ENCODE results near the gene DGLUCY.

The DGLUCY gene

DNA sequence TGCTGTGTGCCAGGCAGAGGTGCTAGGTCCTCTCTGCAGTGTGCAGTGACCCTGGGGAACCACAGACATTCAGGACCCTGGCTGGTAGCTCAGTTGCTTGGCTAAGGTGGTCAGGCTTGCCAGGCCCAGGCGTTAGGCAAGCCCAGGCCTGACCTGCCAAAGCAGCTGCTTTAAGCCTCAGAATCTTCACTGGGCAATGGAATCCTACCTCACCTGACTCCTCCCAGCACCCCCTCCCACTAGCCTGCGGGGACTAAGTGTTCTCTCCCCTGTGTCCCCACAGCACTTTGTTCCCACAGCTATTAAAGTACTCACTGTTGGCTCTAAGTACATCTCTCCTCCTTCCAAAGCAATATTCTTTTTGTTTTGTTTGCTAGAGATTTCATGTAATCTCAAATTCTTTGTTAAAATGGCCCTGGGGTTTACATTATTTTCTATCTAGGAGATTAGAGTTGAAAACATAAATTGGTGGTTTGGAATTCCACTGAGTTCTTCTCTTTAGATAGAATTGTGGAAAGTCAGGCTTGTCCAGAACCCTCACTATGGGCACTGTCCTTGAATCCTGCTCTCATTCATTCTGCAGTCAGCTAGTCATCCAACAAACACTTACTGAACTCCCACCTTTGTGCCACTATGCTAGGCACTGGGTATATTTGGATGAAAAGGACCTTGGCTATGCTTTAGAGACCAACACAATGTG, 44.4 kb downstream of the DGLUCY start:
- FAIRE-seq, result no peak
- no peak for DNase-seq (ENCODE audit: insufficient read length, low spot score)
- TF ChIP-seq POU2F2 (IDR thresholded peaks at IDR 0.05; ENCODE audit: low read depth, low read length) (no peak), TAF1 (IDR thresholded peaks at IDR 0.05; ENCODE audit: low read depth, low read length) (no peak), POLR2A (IDR thresholded peaks at IDR 0.05; ENCODE audit: low read depth, low read length) (no peak), POLR2AphosphoS5 (IDR thresholded peaks at IDR 0.05; ENCODE audit: low read depth, low read length) (no peak), PAX5 (IDR thresholded peaks at IDR 0.05; ENCODE audit: insufficient read depth, low read length, severe bottlenecking) (no peak), SPI1 (IDR thresholded peaks at IDR 0.05; ENCODE audit: low read depth, low read length) (no peak)

DNA sequence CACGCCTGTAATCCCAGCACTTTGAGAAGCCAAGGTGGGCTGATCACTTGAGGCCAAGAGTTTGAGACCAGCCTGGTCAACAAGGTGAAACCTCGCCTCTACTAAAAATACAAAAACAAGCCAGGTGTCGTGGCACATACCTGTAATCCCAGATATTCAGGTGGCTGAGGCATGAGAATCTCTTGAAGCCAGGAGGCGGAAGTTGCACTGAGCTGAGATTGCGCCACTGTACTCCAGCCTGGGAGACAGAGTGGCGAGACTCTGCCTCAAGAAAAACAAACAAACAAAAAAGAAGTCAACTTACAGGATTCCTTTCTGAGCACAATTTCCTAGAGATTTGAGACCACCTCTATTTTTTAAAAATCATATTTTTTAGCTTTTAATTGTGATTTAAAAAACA, 45.3 kb downstream of the DGLUCY start:
- DNase-seq (ENCODE audit: insufficient read length, low spot score), result no peak
- FAIRE-seq, result no peak
- TF ChIP-seq POU2F2 (IDR thresholded peaks at IDR 0.05; ENCODE audit: low read depth, low read length) (no peak), POLR2AphosphoS5 (IDR thresholded peaks at IDR 0.05; ENCODE audit: low read depth, low read length) (no peak), SPI1 (IDR thresholded peaks at IDR 0.05; ENCODE audit: low read depth, low read length) (no peak), TAF1 (IDR thresholded peaks at IDR 0.05; ENCODE audit: low read depth, low read length) (no peak), POLR2A (IDR thresholded peaks at IDR 0.05; ENCODE audit: low read depth, low read length) (no peak)

DNA sequence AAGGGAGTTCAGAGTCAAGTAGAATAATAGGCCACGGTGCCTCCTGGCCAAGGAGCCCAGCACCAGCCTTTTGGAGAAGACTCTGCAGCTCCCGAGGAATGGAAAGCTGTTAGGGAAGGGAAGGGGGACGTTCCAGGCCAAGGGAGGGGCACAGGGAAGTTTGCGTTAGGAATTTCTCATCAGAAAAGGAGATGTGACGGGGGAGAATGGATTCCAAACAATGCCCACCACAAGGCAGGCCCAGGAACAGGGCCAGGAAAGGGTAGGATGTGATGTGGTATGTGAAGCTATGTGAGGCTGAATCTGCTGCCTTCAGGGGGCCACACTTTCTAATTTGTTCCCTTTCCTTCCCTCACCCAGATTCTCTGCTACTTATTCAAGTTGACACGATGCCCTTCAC, 46.0 kb downstream of the DGLUCY start:
- FAIRE-seq, result no peak
- TF ChIP-seq POLR2AphosphoS5 (IDR thresholded peaks at IDR 0.05; ENCODE audit: low read depth, low read length) (no peak), POU2F2 (IDR thresholded peaks at IDR 0.05; ENCODE audit: low read depth, low read length) (no peak), PAX5 (IDR thresholded peaks at IDR 0.05; ENCODE audit: insufficient read depth, low read length, severe bottlenecking) (no peak), TAF1 (IDR thresholded peaks at IDR 0.05; ENCODE audit: low read depth, low read length) (no peak), POLR2A (IDR thresholded peaks at IDR 0.05; ENCODE audit: low read depth, low read length) (no peak)

DNA sequence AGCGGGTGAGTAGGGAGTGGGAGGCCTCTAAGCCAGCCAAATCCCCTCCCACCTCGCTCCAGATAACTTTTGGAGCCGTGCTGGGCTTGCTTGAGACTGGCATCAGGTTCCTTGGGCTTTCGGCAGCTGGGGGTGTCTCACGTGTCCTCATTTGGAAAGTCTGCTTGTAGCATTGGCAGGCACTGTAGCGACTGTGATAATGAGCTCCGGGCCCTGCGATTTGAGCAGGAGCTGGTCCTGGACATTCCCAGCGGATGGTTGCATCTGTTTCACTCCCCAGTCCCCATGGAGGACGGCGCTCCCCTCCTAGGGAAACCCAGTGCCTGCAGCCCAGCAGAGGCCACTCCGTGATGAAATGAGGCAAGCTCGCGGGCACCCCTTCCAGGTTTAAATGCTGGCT, 49.4 kb downstream of the DGLUCY start:
- DNase-seq (ENCODE audit: insufficient read length, low spot score) (no peak), FAIRE-seq (no peak)
- TF ChIP-seq POLR2AphosphoS5 (IDR thresholded peaks at IDR 0.05; ENCODE audit: low read depth, low read length), result no peak
- no peak for TF ChIP-seq TAF1 (IDR thresholded peaks at IDR 0.05; ENCODE audit: low read depth, low read length)
- no peak for TF ChIP-seq POU2F2 (IDR thresholded peaks at IDR 0.05; ENCODE audit: low read depth, low read length)
- no peak for TF ChIP-seq POLR2A (IDR thresholded peaks at IDR 0.05; ENCODE audit: low read depth, low read length)
- no peak for TF ChIP-seq SPI1 (IDR thresholded peaks at IDR 0.05; ENCODE audit: low read depth, low read length)
- TF ChIP-seq PAX5 (IDR thresholded peaks at IDR 0.05; ENCODE audit: insufficient read depth, low read length, severe bottlenecking), result no peak

More for the DNA sequence above, 46.0 kb downstream of the DGLUCY start:
- DNase-seq (ENCODE audit: insufficient read length, low spot score), result no peak

DNA sequence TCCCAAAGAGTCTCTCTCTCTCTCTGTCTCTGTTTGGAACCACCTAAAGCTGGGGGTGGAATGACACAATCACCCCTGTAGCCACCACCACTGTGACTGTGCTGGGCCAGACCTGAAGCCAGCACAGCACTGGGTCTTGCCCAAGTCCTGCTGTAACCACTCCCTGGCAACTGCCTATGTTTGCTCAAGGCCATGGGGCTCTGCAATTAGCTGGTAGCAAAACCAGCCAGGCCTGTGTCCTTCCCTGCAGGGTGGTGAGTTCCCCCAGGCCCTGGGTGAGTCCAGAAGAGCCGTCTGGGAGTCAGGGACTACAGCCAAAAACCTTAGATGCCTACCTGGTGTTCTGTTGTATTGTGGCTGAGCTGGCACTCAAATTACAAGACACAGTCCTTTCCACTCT, 50.8 kb downstream of the DGLUCY start:
- DNase-seq (ENCODE audit: insufficient read length, low spot score) (no peak), FAIRE-seq (no peak)
- TF ChIP-seq POU2F2 (IDR thresholded peaks at IDR 0.05; ENCODE audit: low read depth, low read length), result no peak
- TF ChIP-seq PAX5 (IDR thresholded peaks at IDR 0.05; ENCODE audit: insufficient read depth, low read length, severe bottlenecking), result no peak
- TF ChIP-seq SPI1 (IDR thresholded peaks at IDR 0.05; ENCODE audit: low read depth, low read length), result no peak
- no peak for TF ChIP-seq POLR2AphosphoS5 (IDR thresholded peaks at IDR 0.05; ENCODE audit: low read depth, low read length)
- no peak for TF ChIP-seq TAF1 (IDR thresholded peaks at IDR 0.05; ENCODE audit: low read depth, low read length)
- no peak for TF ChIP-seq POLR2A (IDR thresholded peaks at IDR 0.05; ENCODE audit: low read depth, low read length)

DNA sequence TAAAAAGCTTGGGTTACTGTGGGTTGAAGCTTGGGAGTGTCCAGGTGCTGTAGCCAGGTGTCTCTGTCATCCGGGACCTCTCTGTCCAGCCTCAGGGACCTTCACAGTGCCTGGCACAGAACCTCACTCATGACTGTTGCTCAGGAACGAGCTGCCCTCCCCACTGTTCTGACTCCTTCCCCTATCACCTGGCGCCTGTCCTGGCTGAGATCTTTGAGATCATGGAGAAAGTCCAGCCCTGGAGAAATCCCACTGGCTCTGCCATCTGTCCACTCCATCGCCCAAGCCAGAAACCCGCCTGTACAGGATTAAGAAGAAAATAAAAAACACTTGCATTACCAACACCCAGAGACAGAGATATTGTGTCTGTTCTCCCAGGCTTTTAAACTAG, 53.5 kb downstream of the DGLUCY start:
- TF ChIP-seq POLR2A (IDR thresholded peaks at IDR 0.05; ENCODE audit: low read depth, low read length), result no peak
- no peak for TF ChIP-seq PAX5 (IDR thresholded peaks at IDR 0.05; ENCODE audit: insufficient read depth, low read length, severe bottlenecking)
- TF ChIP-seq SPI1 (IDR thresholded peaks at IDR 0.05; ENCODE audit: low read depth, low read length), result no peak
- no peak for TF ChIP-seq POU2F2 (IDR thresholded peaks at IDR 0.05; ENCODE audit: low read depth, low read length)
- no peak for TF ChIP-seq TAF1 (IDR thresholded peaks at IDR 0.05; ENCODE audit: low read depth, low read length)
- TF ChIP-seq POLR2AphosphoS5 (IDR thresholded peaks at IDR 0.05; ENCODE audit: low read depth, low read length), result no peak
- DNase-seq (ENCODE audit: insufficient read length, low spot score), result no peak

DNA sequence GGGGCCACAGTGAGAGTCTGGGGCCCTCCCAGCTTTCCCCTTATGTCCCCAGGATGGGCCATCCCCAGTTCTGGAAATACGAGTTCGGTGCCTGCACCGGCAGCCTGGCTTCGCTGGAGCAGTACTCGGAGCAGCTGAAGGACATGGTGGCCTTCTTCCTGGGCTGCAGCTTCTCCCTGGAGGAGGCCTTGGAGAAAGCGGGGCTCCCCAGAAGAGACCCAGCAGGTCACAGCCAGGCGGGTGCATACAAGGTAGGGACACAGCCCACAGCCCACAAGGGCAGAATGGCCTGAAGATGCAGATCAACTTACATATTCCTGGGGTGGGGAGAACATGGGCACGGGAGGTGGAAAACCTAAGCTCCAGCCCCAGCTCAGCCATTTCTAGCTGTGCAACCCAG, 56.1 kb downstream of the DGLUCY start:
- TF ChIP-seq POLR2A (IDR thresholded peaks at IDR 0.05; ENCODE audit: low read depth, low read length), result no peak
- FAIRE-seq (no peak), DNase-seq (ENCODE audit: insufficient read length, low spot score) (no peak)

More for the DNA sequence above, 53.5 kb downstream of the DGLUCY start:
- FAIRE-seq, result no peak

DNA sequence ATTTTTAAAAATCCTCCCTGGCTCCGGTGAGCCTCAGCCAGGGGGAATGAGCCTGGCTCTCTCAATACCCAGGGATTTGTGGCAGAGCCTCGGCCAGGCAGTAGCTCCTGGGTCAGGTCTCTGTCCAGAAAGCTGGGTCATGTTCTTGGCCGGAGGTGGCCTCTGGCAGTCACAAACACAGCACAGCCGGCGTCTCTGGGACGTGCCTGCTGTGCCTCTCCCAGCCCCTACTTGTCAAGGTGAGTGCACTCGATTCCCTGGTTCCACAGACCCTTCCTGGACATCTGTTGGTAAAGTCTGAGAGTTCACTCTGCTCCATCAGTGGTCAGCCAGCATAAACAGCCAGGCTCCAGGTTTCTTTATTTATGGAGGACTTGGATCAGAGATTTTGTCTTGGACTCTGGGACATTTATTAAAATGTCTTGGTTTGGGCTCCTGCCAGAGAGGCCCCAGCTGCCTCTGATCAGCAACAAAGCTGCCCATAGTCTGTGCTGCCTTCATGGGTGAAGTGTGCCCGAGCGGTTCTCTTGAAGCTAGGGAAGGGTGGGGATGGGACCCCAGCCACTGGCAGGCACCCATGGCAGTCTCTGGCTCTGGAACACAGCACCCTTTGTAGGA, 56.7 kb downstream of the DGLUCY start:
- TF ChIP-seq PAX5 (IDR thresholded peaks at IDR 0.05; ENCODE audit: insufficient read depth, low read length, severe bottlenecking), result no peak
- TF ChIP-seq TAF1 (IDR thresholded peaks at IDR 0.05; ENCODE audit: low read depth, low read length), result no peak
- TF ChIP-seq SPI1 (IDR thresholded peaks at IDR 0.05; ENCODE audit: low read depth, low read length), result no peak
- no peak for TF ChIP-seq POLR2AphosphoS5 (IDR thresholded peaks at IDR 0.05; ENCODE audit: low read depth, low read length)
- no peak for TF ChIP-seq POLR2A (IDR thresholded peaks at IDR 0.05; ENCODE audit: low read depth, low read length)
- TF ChIP-seq POU2F2 (IDR thresholded peaks at IDR 0.05; ENCODE audit: low read depth, low read length), result no peak
- DNase-seq (ENCODE audit: insufficient read length, low spot score) (no peak), FAIRE-seq (no peak)

DNA sequence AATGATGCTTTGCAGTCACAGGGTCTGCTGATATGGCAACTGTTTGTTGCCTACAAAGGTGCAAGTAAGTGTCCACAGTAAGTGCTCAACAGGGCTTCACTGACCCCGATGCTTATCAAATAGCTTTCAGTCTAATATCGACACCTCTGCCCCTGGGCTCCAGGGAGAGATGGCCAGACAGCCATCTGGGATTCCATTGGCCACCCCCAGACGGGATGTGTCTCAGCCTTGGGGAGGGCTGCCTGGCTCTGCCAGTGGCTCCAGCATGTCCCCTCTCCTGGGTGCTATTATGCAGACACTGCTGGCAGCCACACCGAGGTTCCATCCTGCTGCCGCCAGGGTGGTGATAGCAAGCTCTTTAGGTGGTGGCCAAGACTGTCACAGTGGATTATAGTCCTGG, 57.4 kb downstream of the DGLUCY start:
- DNase-seq (ENCODE audit: insufficient read length, low spot score) (no peak), FAIRE-seq (no peak)
- no peak for TF ChIP-seq SPI1 (IDR thresholded peaks at IDR 0.05; ENCODE audit: low read depth, low read length)
- no peak for TF ChIP-seq POU2F2 (IDR thresholded peaks at IDR 0.05; ENCODE audit: low read depth, low read length)
- no peak for TF ChIP-seq POLR2A (IDR thresholded peaks at IDR 0.05; ENCODE audit: low read depth, low read length)
- TF ChIP-seq PAX5 (IDR thresholded peaks at IDR 0.05; ENCODE audit: insufficient read depth, low read length, severe bottlenecking), result no peak
- no peak for TF ChIP-seq POLR2AphosphoS5 (IDR thresholded peaks at IDR 0.05; ENCODE audit: low read depth, low read length)
- no peak for TF ChIP-seq TAF1 (IDR thresholded peaks at IDR 0.05; ENCODE audit: low read depth, low read length)

DNA sequence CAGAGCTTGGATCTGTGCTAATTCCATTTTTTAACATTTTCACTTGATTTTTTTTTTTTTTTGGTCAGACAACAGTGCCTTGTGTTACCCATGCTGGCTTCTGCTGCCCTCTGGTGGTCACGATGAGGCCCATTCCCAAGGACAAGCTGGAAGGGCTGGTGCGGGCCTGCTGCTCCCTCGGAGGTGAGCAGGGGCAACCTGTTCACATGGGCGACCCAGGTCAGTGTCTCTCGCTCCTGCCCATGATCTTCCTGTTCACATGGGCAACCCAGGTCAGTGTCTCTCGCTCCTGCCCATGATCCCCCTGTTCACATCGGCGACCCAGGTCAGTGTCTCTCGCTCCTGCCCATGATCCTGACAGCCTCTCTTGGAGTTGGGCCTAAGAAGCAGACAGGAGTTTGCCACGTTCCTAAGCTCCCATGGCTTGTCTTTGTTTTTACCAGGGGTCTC, 59.4 kb downstream of the DGLUCY start:
- TF ChIP-seq TAF1 (IDR thresholded peaks at IDR 0.05; ENCODE audit: low read depth, low read length) (no peak), POLR2A (IDR thresholded peaks at IDR 0.05; ENCODE audit: low read depth, low read length) (no peak), POU2F2 (IDR thresholded peaks at IDR 0.05; ENCODE audit: low read depth, low read length) (no peak), SPI1 (IDR thresholded peaks at IDR 0.05; ENCODE audit: low read depth, low read length) (no peak), POLR2AphosphoS5 (IDR thresholded peaks at IDR 0.05; ENCODE audit: low read depth, low read length) (no peak), PAX5 (IDR thresholded peaks at IDR 0.05; ENCODE audit: insufficient read depth, low read length, severe bottlenecking) (no peak)
- peak; percentile 92 for FAIRE-seq
- DNase-seq (ENCODE audit: insufficient read length, low spot score), result peak; percentile 60

Data from GM12891 (cell line).